A549 (cell line): ENCODE results near the gene FMNL3.

Source experiments
- CTCF ChIP-seq: fragments of >200 bp; sonication (Bioruptor Twin); formaldehyde crosslinking; IDR thresholded peaks from 3 replicates; pipeline ENCODE4 v1.5.1; 2016
- ESRRA ChIP-seq: fragments of 150-350 bp; IDR thresholded peaks from 2 replicates; pipeline ENCODE4 v1.6.1; 2014; ENCODE audit warnings: mild to moderate bottlenecking, low read length, borderline replicate concordance
- JUN ChIP-seq, 2 experiments: fragments of >200 bp; sonication (Bioruptor Twin); formaldehyde crosslinking; IDR thresholded peaks; 2 replicates in 1 of 2; 3 replicates in 1 of 2; pipeline ENCODE4 v1.6.1; 2016 to 2017
- MAFK ChIP-seq: fragments of 450-650 bp; IDR thresholded peaks from 2 replicates; pipeline ENCODE4 v1.6.1; 2014; ENCODE audit not compliant: partially characterized antibody
- POLR2A ChIP-seq: IDR thresholded peaks from 2 replicates; pipeline ENCODE4 v1.6.1; 2012; ENCODE audit warnings: mild to moderate bottlenecking, low read length
- RAD21 ChIP-seq, 2 experiments: fragments of >200 bp in 1 of 2; sonication (Bioruptor Twin) in 1 of 2; formaldehyde crosslinking in 1 of 2; IDR thresholded peaks in 1 of 2; conservative IDR thresholded peaks in 1 of 2; 2 replicates in 1 of 2; 3 replicates in 1 of 2; pipeline ENCODE4 v1.6.1; 2012 to 2018; ENCODE audit warnings: inconsistent platforms in 1 of 2

DNA sequence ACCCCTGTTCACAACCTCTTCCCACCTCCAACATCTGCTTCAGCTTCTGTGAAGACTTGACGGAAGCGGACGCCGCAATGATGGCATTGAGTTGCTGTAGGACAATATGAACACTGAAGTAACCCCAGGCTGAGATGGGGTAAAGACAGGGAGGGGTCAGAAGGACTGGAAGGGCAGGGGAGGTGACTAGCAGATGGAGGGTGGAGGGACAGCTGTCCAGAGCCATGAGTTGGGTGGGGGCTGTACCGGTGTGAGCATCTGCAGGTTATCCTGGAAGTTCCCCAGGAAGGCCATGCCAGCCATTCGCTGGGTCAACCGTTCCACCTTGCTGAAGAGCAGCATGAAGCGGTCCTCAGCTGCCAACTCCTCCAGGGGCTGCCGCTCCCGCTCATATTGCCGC is 57.8 kb downstream of the FMNL3 start:
- TF ChIP-seq ESRRA (no peak), RAD21 (conservative IDR thresholded peaks at IDR 0.05 in 1 of 2, IDR thresholded peaks at IDR 0.05 in 1 of 2) (no peak), JUN (IDR thresholded peaks at IDR 0.05) (no peak), MAFK (no peak), CTCF (no peak), POLR2A (no peak)
